WTC11 (cell line): ENCODE results near the gene TCF7L2.

Experiments
- SP1 ChIP-seq: sonication (generic); formaldehyde crosslinking; conservative IDR thresholded peaks from 2 replicates; pipeline ENCODE4 v1.8.1; 2022; ENCODE audit warnings: missing genetic modification reagents
- ZNF138 ChIP-seq: sonication (generic); formaldehyde crosslinking; conservative IDR thresholded peaks from 2 replicates; pipeline ENCODE4 v1.8.1; 2022; ENCODE audit warnings: mild to moderate bottlenecking, moderate library complexity, missing genetic modification reagents
- ZNF416 ChIP-seq: fragments of 250-450 bp; sonication (Bioruptor Pico); IDR thresholded peaks from 2 replicates; pipeline ENCODE4 v1.9.0; 2021; ENCODE audit warnings: mild to moderate bottlenecking, inconsistent platforms
- TF ChIP-seq, protein P1 (sequence below): fragments of 250-450 bp; sonication (Bioruptor Pico); IDR thresholded peaks from 2 replicates; pipeline ENCODE4 v1.8.0; 2021; ENCODE audit warnings: mild to moderate bottlenecking
- TF ChIP-seq, protein P2 (sequence below): sonication (generic); formaldehyde crosslinking; IDR thresholded peaks from 2 replicates; pipeline ENCODE4 v1.8.0; 2022; ENCODE audit warnings: mild to moderate bottlenecking, missing genetic modification reagents
- TF ChIP-seq, protein P3 (sequence below): fragments of 200-600 bp; IDR thresholded peaks from 2 replicates; pipeline ENCODE4 v1.8.0; 2022; ENCODE audit warnings: antibody characterized with exemption

- TF ChIP-seq ZNF416 (CRISPR knock-in tag) (no peak), SP1 (CRISPR knock-in tag) (no peak), ZNF138 (CRISPR knock-in tag) (no peak)
- TF ChIP-seq, protein P1, sequence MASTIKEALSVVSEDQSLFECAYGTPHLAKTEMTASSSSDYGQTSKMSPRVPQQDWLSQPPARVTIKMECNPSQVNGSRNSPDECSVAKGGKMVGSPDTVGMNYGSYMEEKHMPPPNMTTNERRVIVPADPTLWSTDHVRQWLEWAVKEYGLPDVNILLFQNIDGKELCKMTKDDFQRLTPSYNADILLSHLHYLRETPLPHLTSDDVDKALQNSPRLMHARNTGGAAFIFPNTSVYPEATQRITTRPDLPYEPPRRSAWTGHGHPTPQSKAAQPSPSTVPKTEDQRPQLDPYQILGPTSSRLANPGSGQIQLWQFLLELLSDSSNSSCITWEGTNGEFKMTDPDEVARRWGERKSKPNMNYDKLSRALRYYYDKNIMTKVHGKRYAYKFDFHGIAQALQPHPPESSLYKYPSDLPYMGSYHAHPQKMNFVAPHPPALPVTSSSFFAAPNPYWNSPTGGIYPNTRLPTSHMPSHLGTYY = no peak
- TF ChIP-seq, protein P2, sequence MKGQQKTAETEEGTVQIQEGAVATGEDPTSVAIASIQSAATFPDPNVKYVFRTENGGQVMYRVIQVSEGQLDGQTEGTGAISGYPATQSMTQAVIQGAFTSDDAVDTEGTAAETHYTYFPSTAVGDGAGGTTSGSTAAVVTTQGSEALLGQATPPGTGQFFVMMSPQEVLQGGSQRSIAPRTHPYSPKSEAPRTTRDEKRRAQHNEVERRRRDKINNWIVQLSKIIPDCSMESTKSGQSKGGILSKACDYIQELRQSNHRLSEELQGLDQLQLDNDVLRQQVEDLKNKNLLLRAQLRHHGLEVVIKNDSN (CRISPR knock-in tag) = no peak
- TF ChIP-seq, protein P3, sequence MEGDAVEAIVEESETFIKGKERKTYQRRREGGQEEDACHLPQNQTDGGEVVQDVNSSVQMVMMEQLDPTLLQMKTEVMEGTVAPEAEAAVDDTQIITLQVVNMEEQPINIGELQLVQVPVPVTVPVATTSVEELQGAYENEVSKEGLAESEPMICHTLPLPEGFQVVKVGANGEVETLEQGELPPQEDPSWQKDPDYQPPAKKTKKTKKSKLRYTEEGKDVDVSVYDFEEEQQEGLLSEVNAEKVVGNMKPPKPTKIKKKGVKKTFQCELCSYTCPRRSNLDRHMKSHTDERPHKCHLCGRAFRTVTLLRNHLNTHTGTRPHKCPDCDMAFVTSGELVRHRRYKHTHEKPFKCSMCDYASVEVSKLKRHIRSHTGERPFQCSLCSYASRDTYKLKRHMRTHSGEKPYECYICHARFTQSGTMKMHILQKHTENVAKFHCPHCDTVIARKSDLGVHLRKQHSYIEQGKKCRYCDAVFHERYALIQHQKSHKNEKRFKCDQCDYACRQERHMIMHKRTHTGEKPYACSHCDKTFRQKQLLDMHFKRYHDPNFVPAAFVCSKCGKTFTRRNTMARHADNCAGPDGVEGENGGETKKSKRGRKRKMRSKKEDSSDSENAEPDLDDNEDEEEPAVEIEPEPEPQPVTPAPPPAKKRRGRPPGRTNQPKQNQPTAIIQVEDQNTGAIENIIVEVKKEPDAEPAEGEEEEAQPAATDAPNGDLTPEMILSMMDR = no peak
These were observed 228.7 kb downstream of the TCF7L2 start for GRCh38 chr10:113178771-113179170.
